HG03103 (cell line): Measurements from ENCODE around the gene IP6K1.

ENCODE experiments used
- ATAC-seq: cut with Tn5 transposase; IDR thresholded peaks from one replicate; pipeline ENCODE4 v1.9.1; 2021; ENCODE audit warnings: low read depth; ENCODE audit not compliant: unreplicated experiment

The IP6K1 gene

DNA sequence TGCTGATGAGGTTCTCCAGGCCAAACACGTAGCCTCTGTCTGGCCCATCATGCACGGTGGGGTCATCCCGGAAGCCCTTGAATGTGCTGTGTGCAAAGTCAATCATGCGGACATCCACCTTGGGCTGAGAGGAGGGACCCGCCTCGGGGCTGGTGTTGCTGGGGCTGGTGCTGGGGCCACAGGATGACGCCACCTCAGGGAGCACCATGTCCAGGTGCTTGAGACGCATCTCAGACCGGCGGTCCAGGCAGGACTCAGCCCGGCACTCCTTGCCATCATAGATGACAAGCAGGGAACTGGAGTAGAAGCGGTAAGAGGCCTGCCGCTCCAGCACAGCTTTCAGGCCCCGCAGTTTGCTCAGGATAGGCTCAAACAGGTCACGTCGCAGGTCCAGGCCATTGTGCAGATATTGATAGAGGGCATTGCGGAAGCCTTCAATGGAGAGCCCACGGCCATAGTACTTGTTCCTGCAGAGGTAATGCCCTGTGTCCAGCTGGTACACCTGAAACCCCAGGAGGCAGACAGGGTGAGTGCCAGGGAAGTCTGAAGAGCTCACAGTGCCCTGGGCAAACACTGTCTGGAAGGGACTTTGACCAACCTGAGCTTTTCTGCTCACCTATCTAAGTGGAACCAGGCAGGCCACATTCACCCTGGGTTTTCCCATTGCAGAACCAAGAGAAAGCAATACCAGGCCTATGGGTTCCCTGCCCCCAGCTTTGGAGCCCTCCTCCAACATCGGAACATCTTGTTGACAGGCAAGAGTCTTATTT is 59.0 kb downstream of the IP6K1 start:
- ATAC-seq = no peak

DNA sequence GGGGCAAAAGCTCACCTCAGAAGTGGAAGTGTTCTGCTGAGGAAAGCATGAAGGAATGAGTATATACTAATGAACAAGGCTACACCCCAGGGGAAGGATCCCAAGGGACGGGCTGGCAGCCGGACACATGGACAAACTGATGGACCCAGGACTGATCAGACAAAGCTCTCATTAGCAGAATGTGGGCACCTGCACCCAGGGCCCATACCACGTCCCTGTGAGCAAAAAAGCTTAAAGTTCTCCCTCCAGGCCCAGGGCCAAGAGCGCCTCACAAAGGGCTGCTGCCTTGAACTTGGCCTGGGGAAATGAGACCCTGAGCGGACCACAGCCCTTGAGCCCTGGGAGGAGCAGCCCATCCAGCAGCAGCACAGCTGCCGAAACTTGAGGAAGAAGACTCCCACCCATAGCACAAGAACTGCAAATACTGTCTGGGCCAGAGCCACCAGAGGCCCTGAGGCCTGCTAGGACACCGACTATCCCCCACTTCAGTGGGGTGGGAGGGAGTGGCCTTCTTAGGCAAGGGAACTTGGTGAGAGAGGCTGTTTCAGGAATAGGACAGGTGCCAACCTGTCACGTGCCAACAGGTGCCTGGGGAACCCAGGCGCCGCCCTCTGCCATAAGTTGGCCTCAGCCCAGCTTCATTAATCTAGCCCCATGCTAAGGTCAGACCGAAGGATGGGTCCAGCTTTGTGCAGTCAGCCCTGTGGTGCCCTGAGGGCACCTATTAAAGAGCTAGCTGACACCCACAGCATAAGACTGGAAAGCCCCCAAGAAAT is 60.2 kb downstream of the IP6K1 start:
- no peak for ATAC-seq

DNA sequence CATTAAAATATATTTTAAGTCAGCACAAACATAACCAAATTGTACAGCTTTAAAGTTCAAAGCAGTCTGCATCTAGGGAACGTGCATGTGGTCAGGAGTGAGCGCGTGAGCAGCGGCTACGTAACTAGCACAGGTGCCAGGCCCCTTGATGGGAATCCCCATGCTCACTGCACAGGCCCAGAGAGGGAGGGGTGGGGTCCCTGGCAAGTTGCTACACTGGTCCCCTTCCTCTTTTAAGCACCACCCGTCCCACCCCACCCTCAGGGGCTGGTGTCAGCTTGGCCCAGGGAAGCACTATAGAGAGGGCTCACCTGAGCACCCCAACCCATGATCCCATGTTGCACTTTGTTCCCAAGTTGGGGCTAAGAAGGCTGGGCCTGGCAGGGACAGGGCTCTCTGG is 61.8 kb downstream of the IP6K1 start:
- ATAC-seq = no peak

- peak; percentile 70 for ATAC-seq
Observed at GRCh38 chr3:49723628-49724551, 62.5 kb downstream of the IP6K1 start, which contains the start of gene GMPPB. TSS of gene GMPPB (minus strand) at chr3:49723951. CDS start at chr3:49723726, 225 bp downstream.

DNA sequence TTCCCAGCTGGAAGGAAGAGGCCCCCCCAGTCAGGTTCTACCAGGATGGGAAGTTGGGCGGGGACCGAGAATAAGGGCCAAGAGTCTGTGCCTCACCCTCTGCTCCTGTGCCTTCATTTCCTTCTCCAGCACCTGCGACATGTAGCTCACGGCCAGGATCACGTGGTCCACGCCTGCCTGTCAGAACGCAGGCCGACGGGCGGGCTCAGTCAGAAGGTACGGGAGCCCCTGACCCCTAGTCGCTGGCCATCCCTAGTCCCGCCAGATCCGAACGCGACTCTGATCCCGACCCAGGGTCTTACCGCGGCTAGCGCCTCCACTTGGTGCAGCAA is 63.1 kb downstream of the IP6K1 start:
- ATAC-seq = no peak

DNA sequence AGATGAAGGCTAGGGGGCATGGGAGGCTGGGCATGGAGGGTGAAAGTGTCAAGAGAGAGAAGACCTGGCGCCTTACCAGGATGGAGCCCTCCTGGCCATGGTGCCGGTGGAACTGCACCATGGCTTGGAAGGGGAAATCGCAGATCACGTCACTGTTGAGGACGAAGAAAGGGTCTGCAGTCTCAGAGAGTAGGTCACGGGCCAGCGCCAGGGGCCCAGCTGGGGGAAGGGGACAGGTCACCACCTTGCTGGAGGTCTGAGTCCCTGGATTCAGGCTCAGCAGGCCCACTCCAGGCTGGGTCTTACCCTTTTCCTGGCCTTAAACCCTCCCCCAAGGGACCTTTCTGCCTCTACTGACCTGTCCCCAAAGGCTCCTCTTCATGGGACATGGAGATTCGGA is 63.4 kb downstream of the IP6K1 start:
- ATAC-seq = no peak

- no peak for ATAC-seq
Observed at GRCh38 chr3:49721896-49722781, 64.2 kb downstream of the IP6K1 start.

DNA sequence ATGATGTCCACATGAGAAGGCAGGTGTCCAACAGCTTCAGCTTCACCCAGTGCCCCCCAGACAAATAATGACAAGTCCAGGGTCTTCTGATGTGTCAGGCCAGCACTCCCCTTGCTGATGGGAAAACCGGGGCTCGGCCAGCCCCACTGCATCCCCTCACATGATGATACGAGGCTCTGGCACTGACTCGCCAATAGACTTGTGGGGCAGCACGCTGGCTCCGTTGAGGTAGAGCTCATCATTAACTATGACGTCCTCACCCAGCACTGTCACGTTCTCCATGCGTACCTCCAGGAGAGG is 64.8 kb downstream of the IP6K1 start:
- ATAC-seq = no peak

- no peak for ATAC-seq
Observed at GRCh38 chr3:49720855-49721595, 65.3 kb downstream of the IP6K1 start.

DNA sequence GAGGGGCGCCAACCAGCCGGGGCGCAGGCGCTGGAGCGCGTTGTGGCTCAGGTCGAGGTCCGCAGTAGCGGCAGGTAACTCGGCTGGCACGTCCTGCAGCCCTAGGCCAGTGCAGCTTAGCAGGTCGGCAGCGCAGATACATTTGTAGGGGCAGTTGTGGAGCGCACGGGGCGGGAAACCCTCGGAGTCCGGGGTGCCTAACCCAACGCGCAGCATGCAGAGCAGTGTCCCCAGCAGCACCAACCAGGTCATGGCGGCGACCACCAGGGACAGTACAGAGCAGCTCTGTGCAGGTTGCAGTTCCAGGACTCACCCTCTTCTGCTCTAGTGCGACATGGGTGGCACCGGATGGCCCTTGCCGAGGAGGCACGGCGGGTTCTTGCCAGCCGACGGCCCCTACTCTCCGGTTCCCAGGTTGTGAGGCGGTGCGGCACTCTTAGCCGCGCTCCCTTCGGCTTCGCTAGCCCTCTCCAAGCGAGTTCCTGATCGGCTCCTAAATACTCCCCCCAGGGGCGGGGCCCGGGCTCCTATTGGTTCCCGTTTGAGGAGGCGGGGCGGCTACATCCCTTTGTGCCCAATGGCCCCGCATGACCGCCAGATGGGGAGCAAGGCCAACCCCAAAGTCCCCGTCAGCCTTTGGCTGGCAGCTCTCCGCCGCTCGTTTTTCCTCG is 67.0 kb downstream of the IP6K1 start, which contains the start of gene AMIGO3:
Gene AMIGO3, minus strand, starts transcription at position 471 of the 671 bp plus-strand sequence. Its CDS starts 219 bp downstream, at position 252.
- peak; percentile 39 for ATAC-seq

DNA sequence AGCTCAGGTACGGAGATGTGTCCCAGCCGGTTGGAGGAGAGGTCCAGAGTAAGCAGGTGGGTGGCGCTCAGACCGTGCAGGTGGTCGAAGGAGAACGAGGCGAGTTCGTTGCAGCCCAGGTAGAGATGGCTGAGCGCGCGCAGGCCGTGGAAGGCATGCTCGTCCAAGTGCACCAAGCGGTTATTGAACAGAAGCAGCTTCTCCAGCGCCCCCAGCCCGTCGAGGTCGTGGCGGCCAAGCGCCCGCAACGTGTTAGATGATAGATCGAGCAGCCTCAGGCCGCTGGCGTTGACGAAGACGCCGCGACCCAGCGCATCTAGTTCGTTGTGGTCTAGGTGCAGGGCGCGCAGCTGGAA is 67.5 kb downstream of the IP6K1 start:
- ATAC-seq = no peak

- ATAC-seq = no peak
Observed at GRCh38 chr3:49717959-49718857, 68.1 kb downstream of the IP6K1 start.

GRCh38 chr3:49717211-49717958 is 69.0 kb downstream of the IP6K1 start:
- no peak for ATAC-seq

GRCh38 chr3:49716691-49717210 is 69.6 kb downstream of the IP6K1 start:
- no peak for ATAC-seq

DNA sequence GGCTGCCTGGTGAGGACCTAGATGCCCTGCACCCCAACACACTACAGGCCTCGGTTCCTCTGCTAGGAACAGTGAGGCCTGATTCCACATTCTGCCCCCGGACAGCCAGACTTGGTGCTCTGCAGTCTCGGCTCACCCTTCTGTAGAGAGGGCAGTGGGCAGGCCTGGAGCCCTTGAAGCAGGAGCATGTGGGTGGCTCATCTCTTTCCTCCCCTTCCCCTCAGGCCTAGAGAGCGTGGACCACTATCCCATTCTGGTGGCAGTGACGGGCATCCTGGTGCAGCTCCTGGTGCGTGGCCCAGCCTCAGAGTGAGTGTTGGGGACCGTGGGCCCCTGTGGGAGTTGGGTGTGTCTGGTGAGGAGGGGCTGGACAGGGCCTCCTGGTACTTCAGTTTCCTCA is 70.2 kb downstream of the IP6K1 start:
- ATAC-seq = no peak

DNA sequence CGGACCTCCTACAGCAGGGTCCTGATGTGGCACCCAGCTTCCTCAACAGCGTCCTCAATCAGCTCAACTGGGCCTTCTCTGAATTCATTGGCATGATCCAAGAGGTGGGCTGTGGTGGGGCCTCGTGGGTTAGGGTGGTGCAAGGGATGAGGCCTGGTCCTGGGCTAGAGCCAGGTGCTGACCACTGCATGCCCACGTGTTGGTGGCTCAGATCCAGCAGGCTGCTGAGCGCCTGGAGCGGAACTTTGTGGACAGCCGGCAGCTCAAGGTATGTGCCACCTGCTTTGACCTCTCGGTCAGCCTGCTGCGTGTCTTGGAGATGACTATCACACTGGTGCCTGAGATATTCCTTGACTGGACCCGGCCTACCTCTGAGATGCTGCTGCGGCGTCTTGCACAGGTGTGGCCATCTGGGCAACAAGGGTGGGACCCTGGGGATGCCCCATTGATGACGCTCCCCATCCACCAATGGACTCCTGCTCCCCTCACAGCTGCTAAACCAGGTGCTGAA is 70.7 kb downstream of the IP6K1 start:
- ATAC-seq = no peak
